Endothelial cell of umbilical vein (primary cell): ENCODE measurements around the gene TBX4. TPM values are rescaled to one million over a fixed set of nuclear protein-coding genes. Genes with fewer than 3 reads are reported as not detected.

ENCODE experiments used
- BruUV-seq: library from RNA; stranded (reverse); fragments of 400-500 nt; replicated peaks from 2 replicates; lab custom pipeline; 2021; lab: Mats Ljungman, UMichigan
- CTCF ChIA-PET: fragments of 300-600, 350-600 bp; sonication (Branson Sonifier 250); formaldehyde crosslinking; loops from one replicate; lab custom pipeline; 2021; ENCODE audit warnings: antibody characterized with exemption, inconsistent platforms; lab: Charles Lee
- POLR2A ChIA-PET: fragments of 300-600, 350-600 bp; sonication (Branson Sonifier 250); formaldehyde crosslinking; loops from one replicate; lab custom pipeline; 2021; ENCODE audit warnings: antibody characterized with exemption, inconsistent platforms; lab: Charles Lee
- DNase-seq: peaks from one replicate; pipeline ENCODE4 v3.0.0-alpha.2; 2011; ENCODE audit warnings: low read depth, low spot score
- FAIRE-seq: peaks from 2 replicates; lab custom pipeline; 2011; peaks lifted over from hg19 to GRCh38; lab: Jason Lieb, UNC
- H2AFZ ChIP-seq: 2 replicates; pipeline ENCODE4 v1.6.0; 2012; ENCODE audit warnings: low read depth, low read length, control low read depth, inconsistent platforms
- H3K27ac ChIP-seq: 2 replicates; pipeline ENCODE4 v1.5.1; 2011; ENCODE audit warnings: low read depth, mild to moderate bottlenecking, control low read depth, low read length, moderate library complexity; ENCODE audit not compliant: insufficient read depth
- H3K27me3 ChIP-seq, 2 experiments: 2 replicates each; pipeline versions ENCODE4 v1.6.0 to v1.6.1; 2011; ENCODE audit warnings: low read length in 2 of 2, mixed read lengths in 1 of 2; ENCODE audit not compliant: control insufficient read depth in 2 of 2, insufficient read depth in 2 of 2
- H3K36me3 ChIP-seq, 2 experiments: 2 replicates in 1 of 2; 3 replicates in 1 of 2; pipeline ENCODE4 v1.5.1; 2011; ENCODE audit warnings: low read length in 2 of 2, mild to moderate bottlenecking in 1 of 2, moderate library complexity in 1 of 2; ENCODE audit not compliant: control insufficient read depth in 2 of 2, insufficient read depth in 2 of 2; ENCODE audit errors: extremely low read depth in 1 of 2
- H3K4me1 ChIP-seq: 3 replicates; pipeline ENCODE4 v1.5.1; 2011; ENCODE audit warnings: mild to moderate bottlenecking, low read length; ENCODE audit not compliant: control insufficient read depth, insufficient read depth; ENCODE audit errors: extremely low read depth
- H3K4me2 ChIP-seq: 2 replicates; pipeline ENCODE4 v1.6.1; 2011; ENCODE audit warnings: low read length, control low read depth, mixed read lengths; ENCODE audit not compliant: insufficient read depth
- H3K4me3 ChIP-seq, 3 experiments: fragments of 200-600 bp in 1 of 3; sonication (generic), shearing (Covaris generic) in 1 of 3; replicated peaks in 1 of 3; 2 replicates each; pipeline ENCODE4 v1.5.1; 2011 to 2016; ENCODE audit warnings: control low read depth in 3 of 3, low read length in 3 of 3, mild to moderate bottlenecking in 2 of 3, inconsistent platforms in 1 of 3, low read depth in 1 of 3, moderate library complexity in 1 of 3; ENCODE audit not compliant: insufficient read depth in 1 of 3
- H3K79me2 ChIP-seq: 2 replicates; pipeline ENCODE4 v1.6.0; 2012; ENCODE audit warnings: low read length, inconsistent platforms; ENCODE audit not compliant: control insufficient read depth, insufficient read depth
- H3K9ac ChIP-seq: replicated peaks from 2 replicates; pipeline ENCODE3; 2011; ENCODE audit warnings: low read length, control low read depth; ENCODE audit not compliant: insufficient read depth; ENCODE audit errors: extremely low read depth
- H3K9me1 ChIP-seq: replicated peaks from 3 replicates; pipeline ENCODE4 v1.6.0; 2011; ENCODE audit warnings: mild to moderate bottlenecking, low read length; ENCODE audit not compliant: control insufficient read depth, insufficient read depth; ENCODE audit errors: extremely low read depth
- H3K9me3 ChIP-seq: replicated peaks from 2 replicates; pipeline ENCODE4 v1.5.1; 2012; ENCODE audit warnings: low read length, inconsistent platforms; ENCODE audit not compliant: control insufficient read depth, insufficient read depth
- H4K20me1 ChIP-seq: replicated peaks from 2 replicates; pipeline ENCODE3; 2011; ENCODE audit warnings: mild to moderate bottlenecking, low read length; ENCODE audit not compliant: control insufficient read depth, insufficient read depth; ENCODE audit errors: extremely low read depth
- EZH2 ChIP-seq: IDR thresholded peaks from 2 replicates; pipeline ENCODE4 v1.6.1; 2012; ENCODE audit warnings: borderline replicate concordance, low read depth, mild to moderate bottlenecking, moderate library complexity, low read length, inconsistent platforms; ENCODE audit not compliant: severe bottlenecking
- FOS ChIP-seq: IDR thresholded peaks from 2 replicates; pipeline ENCODE4 v1.6.1; 2011; ENCODE audit warnings: mild to moderate bottlenecking, low read length, moderate library complexity, borderline replicate concordance; ENCODE audit not compliant: insufficient read depth
- GATA2 ChIP-seq: IDR thresholded peaks from 2 replicates; pipeline ENCODE4 v1.7.0; 2011; ENCODE audit warnings: low read depth, mild to moderate bottlenecking, moderate library complexity, mixed read lengths, low read length; ENCODE audit not compliant: insufficient read length, insufficient read depth
- JUN ChIP-seq: IDR thresholded peaks from 2 replicates; pipeline ENCODE4 v1.6.1; 2011; ENCODE audit warnings: borderline replicate concordance, low read depth; ENCODE audit not compliant: insufficient read length, insufficient read depth
- MYC ChIP-seq: IDR thresholded peaks from one replicate; pipeline ENCODE4 v1.6.1; 2011; ENCODE audit warnings: mild to moderate bottlenecking, low read depth, low read length
- POLR2A ChIP-seq: IDR thresholded peaks from 2 replicates; pipeline ENCODE4 v1.6.1; 2012; ENCODE audit warnings: low read depth, mild to moderate bottlenecking, control low read depth, low read length
- POLR2AphosphoS5 ChIP-seq: IDR thresholded peaks from 2 replicates; pipeline ENCODE4 v1.6.1; 2012; ENCODE audit warnings: low read depth, mild to moderate bottlenecking, control low read depth, low read length, moderate library complexity; ENCODE audit not compliant: insufficient read depth
- dilution Hi-C: fragments of 300-500 bp; cut with MboI; formaldehyde crosslinking; loops from one replicate; pipeline ENCODE4 v1.15.0; 2019; ENCODE audit warnings: low sequenced_read_pairs; ENCODE audit not compliant: extremely low pct_ligation_motif_present
- intact Hi-C: fragments of 100-400 bp; cut with micrococcal nuclease; formaldehyde crosslinking; loops from one replicate; pipeline ENCODE4 v1.10.0; 2022
- polyA plus RNA-seq, 4 experiments: library from polyadenylated mRNA; depleted of rRNA in 3 of 4; stranded (reverse) in 3 of 4; unstranded in 1 of 4; fragments of >200 nt; gene quantifications; 2 replicates each; pipeline versions ENCODE4 v1.2.1 to v1.2.3, GENCODE V29; 2011 to 2012; ENCODE audit warnings: missing spikeins in 1 of 4
- total RNA-seq: library from RNA; stranded (reverse); gene quantifications from 2 replicates; pipeline ENCODE4 v1.2.3, GENCODE V29; 2021
- TF ChIP-seq, protein P1 (sequence below): IDR thresholded peaks from 2 replicates; pipeline ENCODE4 v1.6.1; 2011; ENCODE audit not compliant: insufficient read depth, insufficient read length
- TF ChIP-seq, protein P2 (sequence below), 2 donors: IDR thresholded peaks; 1 replicate in 1 of 2; 2 replicates in 1 of 2; pipeline ENCODE4 v1.5.1; 2011; ENCODE audit warnings: low read length in 2 of 2, mild to moderate bottlenecking in 2 of 2, moderate library complexity in 2 of 2, control low read depth in 1 of 2, inconsistent platforms in 1 of 2, low read depth in 1 of 2; ENCODE audit not compliant: insufficient read depth in 1 of 2; ENCODE audit errors: extremely low read depth in 1 of 2

The TBX4 gene
- total and polyA plus RNA-seq, 2 donors (not counting 3 experiments of a cell fraction or from before 2014, with no cell fraction given): not detected

DNA sequence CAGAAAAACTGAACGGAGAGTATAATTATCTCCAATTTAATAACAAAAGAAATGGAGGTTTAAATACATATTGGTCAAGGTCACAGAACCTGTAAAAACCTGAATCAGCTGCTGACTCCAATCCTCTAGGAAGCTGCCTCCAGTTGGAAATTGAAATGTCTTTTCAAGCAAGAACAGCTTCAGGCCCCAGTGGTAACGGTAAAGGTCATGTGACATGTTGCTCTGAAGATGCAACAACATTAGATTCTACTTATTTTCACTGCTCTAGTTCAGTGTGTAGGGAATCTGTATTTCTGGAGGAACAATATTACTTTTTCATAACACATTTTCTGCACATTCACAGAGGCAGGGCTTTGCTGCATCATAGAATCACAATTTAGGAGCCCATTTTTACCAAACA is 58.8 kb downstream of the TBX4 start:
- Histone ChIP-seq H4K20me1 (no peaks in the 10 kb centered on the region), H3K4me2 (no peak overlapping the region), H3K4me3 (no peak overlapping the region), H2AFZ (no peak overlapping the region), H3K9ac (no peak overlapping the region), H3K27me3 (peaks cover under 1 to 7% of the 10 kb centered on the region in 2 experiments), H3K36me3 (no peaks in the 10 kb centered on the region), H3K9me1 (no peaks in the 10 kb centered on the region), H3K79me2 (no peaks in the 10 kb centered on the region), H3K9me3 (no peaks in the 10 kb centered on the region), H3K4me1 (no peaks in the 10 kb centered on the region), H3K27ac (no peak overlapping the region)
- DNase-seq: no peak
- dilution Hi-C loops: no loop called here
- TF ChIP-seq EZH2 (no peak), FOS (no peak), MYC (no peak)
- ChIA-PET POLR2A (no interaction called here), CTCF (no interaction called here)
- intact Hi-C loops: no loop called here
- FAIRE-seq: no peak
- no TSS peak for BruUV-seq

DNA sequence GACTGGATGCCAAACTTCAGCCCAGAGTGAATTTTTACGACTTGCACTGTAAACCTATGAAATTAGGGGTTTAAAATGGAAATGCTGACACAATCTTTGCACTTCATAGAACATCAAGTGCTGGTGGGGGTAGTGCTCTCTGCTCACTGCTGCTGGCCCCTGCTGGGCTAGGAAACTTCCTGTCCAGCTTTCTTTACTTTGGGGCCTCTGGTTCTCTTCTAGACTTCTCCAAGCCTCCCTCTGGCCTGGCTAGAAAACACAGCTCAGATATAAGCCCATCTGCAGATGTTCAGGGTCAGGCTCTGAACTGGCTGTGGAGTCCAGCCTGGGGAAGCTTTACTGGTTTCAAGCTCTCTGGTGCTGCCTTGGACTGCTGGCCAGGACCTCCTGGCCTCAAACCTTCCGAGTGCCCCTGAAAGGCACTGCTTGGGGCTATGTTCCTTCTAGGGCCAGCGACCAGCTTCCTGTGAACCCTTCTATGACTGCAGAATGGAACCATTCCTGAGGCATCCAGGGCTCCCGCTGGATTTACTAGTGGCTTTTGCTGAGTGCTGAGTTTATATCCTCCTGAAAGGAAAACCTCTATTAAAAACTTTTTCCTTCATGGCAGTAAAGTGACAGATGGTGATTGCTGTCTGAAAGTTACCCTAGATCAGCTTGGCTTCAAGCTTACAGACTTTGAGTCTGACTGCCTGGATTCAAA is 59.4 kb downstream of the TBX4 start:
- no peaks in the 10 kb centered on the region for H3K79me2 ChIP-seq
- no peak overlapping the region for H3K9ac ChIP-seq
- H2AFZ ChIP-seq: no peak overlapping the region
- H3K9me1 ChIP-seq: no peaks in the 10 kb centered on the region
- H3K36me3 ChIP-seq: no peaks in the 10 kb centered on the region
- H4K20me1 ChIP-seq: no peaks in the 10 kb centered on the region
- H3K9me3 ChIP-seq: no peaks in the 10 kb centered on the region
- H3K4me2 ChIP-seq: no peak overlapping the region
- dilution Hi-C loops: no loop called here
- H3K27ac ChIP-seq: no peak overlapping the region
- CTCF ChIA-PET: no interaction called here
- DNase-seq: no peak
- H3K4me3 ChIP-seq: no peak overlapping the region
- POLR2A ChIA-PET: no interaction called here
- no peak for FAIRE-seq
- H3K27me3 ChIP-seq: peaks cover 0 to 7% of the 10 kb centered on the region in 2 experiments
- no TSS peak for BruUV-seq
- intact Hi-C loops: no loop called here
- TF ChIP-seq GATA2 (no peak), EZH2 (no peak), POLR2A (no peak), FOS (no peak), MYC (no peak), POLR2AphosphoS5 (no peak), JUN (no peak)
- TF ChIP-seq, protein P1, sequence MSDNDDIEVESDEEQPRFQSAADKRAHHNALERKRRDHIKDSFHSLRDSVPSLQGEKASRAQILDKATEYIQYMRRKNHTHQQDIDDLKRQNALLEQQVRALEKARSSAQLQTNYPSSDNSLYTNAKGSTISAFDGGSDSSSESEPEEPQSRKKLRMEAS: no peak
- TF ChIP-seq, protein P2, sequence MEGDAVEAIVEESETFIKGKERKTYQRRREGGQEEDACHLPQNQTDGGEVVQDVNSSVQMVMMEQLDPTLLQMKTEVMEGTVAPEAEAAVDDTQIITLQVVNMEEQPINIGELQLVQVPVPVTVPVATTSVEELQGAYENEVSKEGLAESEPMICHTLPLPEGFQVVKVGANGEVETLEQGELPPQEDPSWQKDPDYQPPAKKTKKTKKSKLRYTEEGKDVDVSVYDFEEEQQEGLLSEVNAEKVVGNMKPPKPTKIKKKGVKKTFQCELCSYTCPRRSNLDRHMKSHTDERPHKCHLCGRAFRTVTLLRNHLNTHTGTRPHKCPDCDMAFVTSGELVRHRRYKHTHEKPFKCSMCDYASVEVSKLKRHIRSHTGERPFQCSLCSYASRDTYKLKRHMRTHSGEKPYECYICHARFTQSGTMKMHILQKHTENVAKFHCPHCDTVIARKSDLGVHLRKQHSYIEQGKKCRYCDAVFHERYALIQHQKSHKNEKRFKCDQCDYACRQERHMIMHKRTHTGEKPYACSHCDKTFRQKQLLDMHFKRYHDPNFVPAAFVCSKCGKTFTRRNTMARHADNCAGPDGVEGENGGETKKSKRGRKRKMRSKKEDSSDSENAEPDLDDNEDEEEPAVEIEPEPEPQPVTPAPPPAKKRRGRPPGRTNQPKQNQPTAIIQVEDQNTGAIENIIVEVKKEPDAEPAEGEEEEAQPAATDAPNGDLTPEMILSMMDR (IDR thresholded peaks at IDR 0.05; ENCODE audit: extremely low read depth in 1 of 2, insufficient read depth in 1 of 2, low read depth in 1 of 2, low read length in 2 of 2): no peak
- H3K4me1 ChIP-seq: no peaks in the 10 kb centered on the region
